RWPE2 (cell line): ENCODE data around the gene NAALADL2.
"Not testable (repeated sequence)": the region's sequence is repeated elsewhere in the genome, so short reads cannot be mapped to it uniquely, and the experiment has no call there.

Source experiments
- ATAC-seq: fragments of 200-7000 bp; cut with Tn5 transposase; 3 replicates; pipeline ENCODE4 v1.9.1; 2021; ENCODE audit warnings: low read depth
- DNase-seq: peaks from one replicate; pipeline ENCODE4 v3.0.0-alpha.2; 2020; ENCODE audit warnings: low spot score
- H3K27ac ChIP-seq: fragments of 450-650 bp; 2 replicates; pipeline ENCODE4 v1.5.1; 2017; ENCODE audit warnings: mild to moderate bottlenecking; ENCODE audit not compliant: poor library complexity, severe bottlenecking
- H3K27me3 ChIP-seq: fragments of 250-450 bp; sonication (Bioruptor Pico); 2 replicates; pipeline ENCODE4 v1.5.1; 2021; ENCODE audit warnings: mild to moderate bottlenecking, moderate library complexity; ENCODE audit not compliant: insufficient read depth, poor library complexity, severe bottlenecking
- H3K36me3 ChIP-seq: fragments of 250-450 bp; sonication (Bioruptor Pico); 2 replicates; pipeline ENCODE4 v1.5.1; 2020; ENCODE audit warnings: low read depth, mild to moderate bottlenecking, moderate library complexity
- H3K4me1 ChIP-seq: fragments of 250-450 bp; sonication (Bioruptor Pico); 2 replicates; pipeline ENCODE4 v1.5.1; 2021; ENCODE audit warnings: mild to moderate bottlenecking, moderate library complexity; ENCODE audit not compliant: insufficient read depth, poor library complexity, severe bottlenecking
- H3K4me3 ChIP-seq: fragments of 250-450 bp; sonication (Bioruptor Pico); 2 replicates; pipeline ENCODE4 v1.5.1; 2021; ENCODE audit warnings: mild to moderate bottlenecking, moderate library complexity; ENCODE audit not compliant: severe bottlenecking
- H3K9me3 ChIP-seq: fragments of 250-450 bp; sonication (Bioruptor Pico); 2 replicates; pipeline ENCODE4 v1.5.1; 2021; ENCODE audit warnings: mild to moderate bottlenecking, moderate library complexity; ENCODE audit not compliant: severe bottlenecking
- TF ChIP-seq, protein P1 (sequence below): fragments of 450-650 bp; IDR thresholded peaks from one replicate; pipeline ENCODE4 v1.5.1; 2017; ENCODE audit warnings: mild to moderate bottlenecking, moderate library complexity; ENCODE audit not compliant: poor library complexity, severe bottlenecking

The NAALADL2 gene

DNA sequence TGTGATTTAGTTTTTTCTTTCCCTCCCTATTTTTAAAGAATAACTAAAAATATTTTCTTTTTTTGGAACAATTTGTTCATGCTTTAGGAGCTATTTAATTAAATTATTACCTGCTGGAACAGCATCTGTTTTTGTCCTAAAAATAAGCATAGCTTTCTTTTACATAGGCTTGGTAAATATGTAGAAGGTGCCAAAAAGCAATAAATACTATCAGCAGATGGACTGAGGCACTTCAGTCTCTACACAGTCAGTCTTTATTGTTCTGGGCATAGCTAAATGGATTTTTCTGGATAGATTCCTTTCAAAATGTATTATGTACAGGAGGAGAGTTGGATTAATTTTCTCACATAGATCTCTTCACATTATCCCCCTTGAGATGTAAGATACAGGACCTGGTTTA lies 223.5 kb downstream of the NAALADL2 start:
- TF ChIP-seq, protein P1, sequence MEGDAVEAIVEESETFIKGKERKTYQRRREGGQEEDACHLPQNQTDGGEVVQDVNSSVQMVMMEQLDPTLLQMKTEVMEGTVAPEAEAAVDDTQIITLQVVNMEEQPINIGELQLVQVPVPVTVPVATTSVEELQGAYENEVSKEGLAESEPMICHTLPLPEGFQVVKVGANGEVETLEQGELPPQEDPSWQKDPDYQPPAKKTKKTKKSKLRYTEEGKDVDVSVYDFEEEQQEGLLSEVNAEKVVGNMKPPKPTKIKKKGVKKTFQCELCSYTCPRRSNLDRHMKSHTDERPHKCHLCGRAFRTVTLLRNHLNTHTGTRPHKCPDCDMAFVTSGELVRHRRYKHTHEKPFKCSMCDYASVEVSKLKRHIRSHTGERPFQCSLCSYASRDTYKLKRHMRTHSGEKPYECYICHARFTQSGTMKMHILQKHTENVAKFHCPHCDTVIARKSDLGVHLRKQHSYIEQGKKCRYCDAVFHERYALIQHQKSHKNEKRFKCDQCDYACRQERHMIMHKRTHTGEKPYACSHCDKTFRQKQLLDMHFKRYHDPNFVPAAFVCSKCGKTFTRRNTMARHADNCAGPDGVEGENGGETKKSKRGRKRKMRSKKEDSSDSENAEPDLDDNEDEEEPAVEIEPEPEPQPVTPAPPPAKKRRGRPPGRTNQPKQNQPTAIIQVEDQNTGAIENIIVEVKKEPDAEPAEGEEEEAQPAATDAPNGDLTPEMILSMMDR: no peak
- H3K4me3 ChIP-seq: no peak overlapping the region
- H3K36me3 ChIP-seq: no peaks in the 10 kb centered on the region
- H3K4me1 ChIP-seq: no peaks in the 10 kb centered on the region
- no peaks in the 10 kb centered on the region for H3K9me3 ChIP-seq
- DNase-seq: no peak
- H3K27me3 ChIP-seq: no peaks in the 10 kb centered on the region
- no peak overlapping the region for H3K27ac ChIP-seq
- no peak for ATAC-seq

DNA sequence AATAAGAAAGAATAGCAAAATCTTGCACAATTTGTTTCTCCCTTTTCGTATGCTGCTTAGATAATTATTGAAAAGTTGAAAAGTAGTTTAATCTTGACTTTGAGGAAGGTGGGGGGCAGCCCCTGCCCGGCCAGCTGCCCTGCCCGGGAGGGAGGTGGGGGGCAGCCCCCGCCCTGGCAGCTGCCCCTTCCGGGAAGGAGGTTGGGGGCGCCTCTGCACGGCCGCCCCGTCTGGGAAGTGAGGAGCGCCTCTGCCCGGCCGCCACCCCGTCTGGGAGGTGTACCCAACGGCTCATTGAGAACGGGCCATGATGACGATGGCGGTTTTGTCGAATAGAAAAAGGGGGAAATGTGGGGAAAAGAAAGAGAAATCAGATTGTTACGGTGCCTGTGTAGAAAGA lies 228.0 kb downstream of the NAALADL2 start:
- not testable (repeated sequence) for ATAC-seq, H3K4me3 ChIP-seq, H3K9me3 ChIP-seq, DNase-seq, H3K36me3 ChIP-seq, H3K27ac ChIP-seq, H3K4me1 ChIP-seq, H3K27me3 ChIP-seq

DNA sequence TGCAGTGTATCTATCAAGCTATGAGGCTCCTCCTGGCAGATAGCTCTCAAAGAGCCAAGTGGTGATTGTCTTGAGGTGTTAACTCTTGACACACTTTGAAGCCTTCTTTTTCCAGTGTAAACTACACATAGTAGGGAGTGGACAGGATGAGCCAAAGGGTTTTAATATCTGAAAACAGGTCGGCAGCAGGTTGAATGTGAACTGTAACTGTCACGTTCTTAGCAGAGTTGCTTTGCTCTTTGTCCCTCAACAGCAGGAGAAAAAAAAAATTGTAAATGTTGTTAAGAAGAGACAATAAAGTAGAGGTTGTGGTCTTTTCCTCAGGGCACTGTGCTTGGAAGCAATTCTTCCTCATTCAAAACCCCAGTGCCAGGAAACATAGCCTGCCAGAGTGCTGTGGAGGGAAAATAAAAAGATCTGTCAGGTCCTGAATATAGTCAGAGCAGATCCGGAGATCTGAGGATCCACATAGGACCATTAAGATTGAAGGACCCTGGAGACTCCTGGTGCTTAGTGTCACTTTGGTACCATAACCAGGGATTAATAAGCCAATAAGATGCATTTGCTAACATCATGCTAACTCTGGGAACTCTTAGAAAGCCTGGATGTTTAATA lies 229.7 kb downstream of the NAALADL2 start:
- no peaks in the 10 kb centered on the region for H3K27me3 ChIP-seq
- no peak for ATAC-seq
- H3K9me3 ChIP-seq: no peaks in the 10 kb centered on the region
- TF ChIP-seq, protein P1: no peak
- DNase-seq: no peak
- H3K4me1 ChIP-seq: no peaks in the 10 kb centered on the region
- no peak overlapping the region for H3K4me3 ChIP-seq
- H3K27ac ChIP-seq: no peak overlapping the region
- H3K36me3 ChIP-seq: no peaks in the 10 kb centered on the region

DNA sequence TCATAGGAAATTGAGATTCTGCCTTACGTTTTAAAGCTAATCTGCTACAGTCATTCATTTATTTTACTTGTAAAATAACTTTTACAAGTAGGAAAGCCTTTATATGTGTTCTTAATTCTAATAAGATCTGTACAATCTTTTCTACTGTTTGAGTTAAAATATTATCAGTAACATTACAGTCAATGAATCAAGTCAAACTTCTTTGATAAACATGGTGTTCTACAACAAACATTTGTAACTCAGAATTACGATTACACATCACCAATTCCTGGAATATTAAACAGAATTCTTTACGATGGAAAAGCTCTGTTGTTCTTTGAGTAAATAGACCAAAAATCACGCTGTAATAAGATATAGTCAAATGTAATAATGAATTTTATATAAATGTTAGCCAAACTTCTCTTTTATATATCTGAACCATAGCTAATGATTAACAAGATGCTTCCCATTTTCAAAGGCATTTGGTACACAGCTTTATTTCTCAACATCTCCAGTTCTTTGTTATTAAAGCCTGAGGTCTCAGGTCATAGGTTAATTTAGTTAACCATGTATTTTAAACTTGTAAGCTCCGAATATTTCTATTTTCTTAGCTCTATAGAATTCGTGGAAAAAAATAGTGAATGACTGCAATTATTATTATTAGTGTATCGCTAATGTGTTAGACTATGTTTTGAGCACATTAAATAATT lies 232.4 kb downstream of the NAALADL2 start:
- ATAC-seq: no peak
- H3K27ac ChIP-seq: no peak overlapping the region

DNA sequence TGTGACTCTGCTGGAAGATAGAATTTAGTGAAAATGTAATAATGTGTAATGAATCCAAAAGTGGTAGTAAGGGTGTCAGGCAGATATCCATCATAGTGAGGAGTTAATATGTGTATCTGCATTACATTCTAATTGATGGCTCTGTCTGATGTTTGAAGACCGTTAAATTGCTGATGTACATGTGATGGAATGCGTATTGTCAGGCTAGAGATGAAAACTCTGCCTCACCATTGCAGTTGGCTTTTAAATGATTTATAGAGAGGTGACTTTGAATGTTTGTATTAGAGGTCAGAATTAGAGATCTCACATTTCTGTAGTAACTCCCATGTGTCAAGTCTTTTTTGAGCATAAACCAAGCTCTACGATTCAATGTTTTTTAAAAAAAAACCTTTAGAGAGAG lies 234.6 kb downstream of the NAALADL2 start:
- DNase-seq: no peak
- ATAC-seq: no peak
- Histone ChIP-seq H3K9me3 (no peaks in the 10 kb centered on the region), H3K27ac (no peak overlapping the region), H3K4me3 (no peak overlapping the region), H3K27me3 (no peaks in the 10 kb centered on the region), H3K4me1 (no peaks in the 10 kb centered on the region), H3K36me3 (no peaks in the 10 kb centered on the region)
- TF ChIP-seq, protein P1: no peak

More for the DNA sequence above, 232.4 kb downstream of the NAALADL2 start:
- DNase-seq: no peak
- no peak overlapping the region for H3K4me3 ChIP-seq
- H3K9me3 ChIP-seq: no peaks in the 10 kb centered on the region
- H3K4me1 ChIP-seq: no peaks in the 10 kb centered on the region
- TF ChIP-seq, protein P1: no peak
- no peaks in the 10 kb centered on the region for H3K27me3 ChIP-seq
- H3K36me3 ChIP-seq: no peaks in the 10 kb centered on the region
